ENCODE data around the gene KSR1. TPM values are rescaled to one million over a fixed set of nuclear protein-coding genes. Genes with fewer than 3 reads are reported as not detected.

KSR1 gene
- total and polyA plus RNA-seq, 12 donors = 16.0 to 50.4 (median 38.5) TPM

GRCh38 chr17:27513849-27514248 is 57.6 kb downstream of the KSR1 start:
- WGBS, 4 donors = 84 to 92% (median 90%) methylated on average over 8 of the region's 8 CpGs
- Histone ChIP-seq H3K36me3 (replicated peaks in 1 of 2) (no peaks in the 10 kb centered on the region), H3K9me3 (replicated peaks in 1 of 3) (no peaks in the 10 kb centered on the region), H3K4me3 (no peak overlapping the region), H3K27ac (no peak overlapping the region), H3K27me3 (no peaks in the 10 kb centered on the region), H3K4me1 (replicated peaks in 1 of 2) (no peaks in the 10 kb centered on the region)
- DNase-seq = no peak
- no peak for TF ChIP-seq CTCF (IDR thresholded peaks at IDR 0.05)
- intact Hi-C loops (cut with DNase I) = no loop called here

- no peak for DNase-seq
- H3K9me3 ChIP-seq (replicated peaks in 1 of 3) = no peaks in the 10 kb centered on the region
- no peak for TF ChIP-seq POLR2A (IDR thresholded peaks at IDR 0.05)
- no peak for TF ChIP-seq CTCF (IDR thresholded peaks at IDR 0.05)
- no peaks in the 10 kb centered on the region for H3K36me3 ChIP-seq (replicated peaks in 1 of 2)
- no peak overlapping the region for H3K27ac ChIP-seq
- no peak overlapping the region for H3K4me3 ChIP-seq
- intact Hi-C loops (cut with DNase I) = no loop called here
- H3K27me3 ChIP-seq = no peaks in the 10 kb centered on the region
- 86 to 90% (median 89%) methylated on average over 7 of the region's 7 CpGs for WGBS, 4 donors
- H3K4me1 ChIP-seq (replicated peaks in 1 of 2) = no peaks in the 10 kb centered on the region
Measured at GRCh38 chr17:27514595-27515413, 58.6 kb downstream of the KSR1 start.

- intact Hi-C loops (cut with DNase I) = no loop called here
Measured at GRCh38 chr17:27518048-27518447, 61.8 kb downstream of the KSR1 start.

More at GRCh38 chr17:27518048-27518447, 61.8 kb downstream of the KSR1 start:
- no peak for DNase-seq
- H3K4me3 ChIP-seq = no peak overlapping the region
- peaks cover 0 to 13% of the 10 kb centered on the region in 2 donors for H3K4me1 ChIP-seq (replicated peaks in 1 of 2)
- TF ChIP-seq CTCF (IDR thresholded peaks at IDR 0.05) = no peak
- no peak for TF ChIP-seq POLR2A (IDR thresholded peaks at IDR 0.05)
- H3K36me3 ChIP-seq (replicated peaks in 1 of 2) = no peaks in the 10 kb centered on the region
- H3K27me3 ChIP-seq = no peaks in the 10 kb centered on the region
- whole genome bisulfite sequencing, 4 donors = 92 to 100% (median 95%) methylated on average over 3 of the region's 3 CpGs
- no peaks in the 10 kb centered on the region for H3K9me3 ChIP-seq (replicated peaks in 1 of 3)
- H3K27ac ChIP-seq = no peak overlapping the region
